HG02623 (cell line): Measurements from ENCODE around the gene POLQ.
"Not testable (repeated sequence)": the region's sequence is repeated elsewhere in the genome, so short reads cannot be mapped to it uniquely, and the experiment has no call there.

Experiments
- ATAC-seq: cut with Tn5 transposase; IDR thresholded peaks from one replicate; pipeline ENCODE4 v1.9.1; 2021; ENCODE audit warnings: moderate library complexity; ENCODE audit not compliant: unreplicated experiment

The POLQ gene

DNA sequence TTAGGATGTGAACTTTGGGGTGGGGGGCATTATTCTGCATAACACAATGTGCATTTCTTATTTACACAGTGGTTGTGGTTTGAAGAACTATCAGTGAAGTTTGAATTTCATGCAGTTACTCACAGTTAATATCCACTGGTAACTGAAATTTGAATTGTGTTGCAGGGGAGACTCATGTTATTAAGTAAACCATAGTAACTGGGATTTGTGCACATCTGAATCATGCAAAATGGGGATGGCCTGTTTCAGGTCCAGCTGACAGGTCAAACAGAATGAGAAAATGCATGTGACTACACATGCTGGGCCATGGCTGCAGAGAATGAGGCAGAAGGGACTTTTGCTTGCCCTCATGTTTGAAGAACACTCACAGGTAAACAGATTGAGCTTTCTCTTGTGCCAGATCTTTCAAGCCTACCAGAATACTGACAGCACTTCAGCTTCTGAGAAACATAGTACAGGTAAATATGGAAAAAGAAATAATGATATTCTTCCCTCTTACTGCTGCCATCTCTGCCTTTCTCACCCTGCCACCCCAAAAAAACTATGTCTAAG, 115.0 kb downstream of the POLQ start:
- no peak for ATAC-seq

DNA sequence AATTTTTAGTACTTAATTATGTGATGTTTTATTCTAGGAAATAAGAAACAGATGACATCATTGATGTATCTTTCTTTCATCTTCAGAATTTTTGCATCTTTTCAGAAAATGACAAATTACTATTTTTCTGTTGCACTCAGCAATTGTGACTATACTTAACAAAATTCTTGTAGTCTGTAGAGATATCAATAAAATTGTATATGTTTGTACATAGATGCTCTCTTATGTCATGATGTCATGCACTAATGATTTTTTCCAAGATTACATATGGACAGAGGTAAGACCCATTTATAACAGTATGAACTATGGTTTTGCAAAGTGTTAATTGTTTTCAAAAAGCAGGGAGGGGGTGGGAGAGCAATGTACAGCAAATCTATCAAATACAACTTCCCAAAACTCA, 121.2 kb downstream of the POLQ start:
- no peak for ATAC-seq

DNA sequence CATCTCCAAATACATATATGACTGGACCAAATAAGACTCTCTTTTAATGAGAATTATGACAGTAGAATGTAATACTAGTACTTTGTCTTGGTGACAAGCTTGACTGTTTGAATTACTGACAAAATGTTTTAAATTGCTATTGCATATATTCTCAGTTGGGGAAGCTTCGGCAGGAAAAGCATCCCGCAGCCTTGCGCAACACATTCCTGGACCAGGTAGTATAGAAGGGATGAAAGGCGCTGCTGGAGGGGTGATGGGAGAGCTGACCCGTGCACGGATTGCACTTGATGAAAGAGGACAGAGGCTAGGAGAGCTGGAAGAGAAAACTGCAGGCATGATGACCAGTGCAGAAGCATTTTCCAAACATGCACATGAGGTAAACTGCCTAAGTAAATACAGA, 127.6 kb downstream of the POLQ start:
- ATAC-seq = no peak

DNA sequence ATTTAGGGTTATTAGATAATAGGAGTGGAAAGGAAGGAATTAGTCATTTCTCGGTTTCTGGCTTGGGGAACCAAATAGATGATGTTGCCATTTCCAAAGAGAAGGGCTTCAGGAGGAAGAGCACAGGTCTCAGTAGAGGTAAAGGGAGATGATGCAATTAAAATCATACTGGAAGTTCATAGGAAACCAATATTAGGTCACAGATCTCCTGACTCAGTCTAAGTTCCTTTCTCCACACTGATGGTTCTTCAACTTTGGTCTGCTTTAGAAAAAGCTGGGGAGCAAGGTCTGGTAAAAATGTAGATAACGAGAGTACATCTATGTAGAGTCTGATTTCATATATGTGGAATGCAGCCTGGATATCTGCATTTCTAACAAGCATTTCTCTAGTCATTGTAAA, 130.9 kb downstream of the POLQ start:
- ATAC-seq = no peak

DNA sequence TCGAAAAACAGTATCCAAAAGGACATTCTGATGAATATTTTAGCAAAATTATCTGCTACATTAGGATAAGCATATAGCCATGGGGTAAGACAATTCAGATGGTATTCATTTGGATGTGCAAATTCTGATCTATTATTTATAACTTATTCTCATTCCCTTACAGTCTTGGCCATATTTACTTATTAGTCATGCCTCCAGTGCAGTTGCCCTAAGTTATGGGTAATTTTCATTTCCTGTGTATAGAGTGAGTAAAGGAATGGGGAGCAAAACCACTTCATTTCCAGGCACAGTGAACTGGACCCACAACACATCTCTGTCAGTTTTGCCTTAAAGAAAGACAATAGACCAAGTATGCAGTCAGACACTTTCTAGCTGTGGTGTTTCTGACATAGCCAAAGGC, 134.3 kb downstream of the POLQ start:
- no peak for ATAC-seq

DNA sequence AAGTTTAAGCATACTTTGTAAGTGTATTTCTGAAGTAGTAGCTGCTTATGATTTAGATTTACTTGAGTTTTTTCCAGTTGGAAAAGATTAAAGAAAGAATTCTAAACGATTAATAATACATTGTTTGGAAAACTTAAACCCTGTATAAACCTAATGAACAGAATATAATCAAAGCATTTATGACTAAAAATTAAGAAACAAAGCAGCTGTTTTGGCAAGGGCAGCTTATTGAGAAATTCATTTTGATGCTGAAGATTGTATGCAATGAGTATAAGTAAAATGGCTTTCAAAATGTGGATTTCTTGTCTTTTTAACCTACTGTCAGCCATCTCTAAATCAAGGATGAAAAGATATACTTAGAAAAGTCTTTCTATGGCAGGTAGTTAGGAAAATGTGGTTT, 140.2 kb downstream of the POLQ start:
- ATAC-seq = no peak

DNA sequence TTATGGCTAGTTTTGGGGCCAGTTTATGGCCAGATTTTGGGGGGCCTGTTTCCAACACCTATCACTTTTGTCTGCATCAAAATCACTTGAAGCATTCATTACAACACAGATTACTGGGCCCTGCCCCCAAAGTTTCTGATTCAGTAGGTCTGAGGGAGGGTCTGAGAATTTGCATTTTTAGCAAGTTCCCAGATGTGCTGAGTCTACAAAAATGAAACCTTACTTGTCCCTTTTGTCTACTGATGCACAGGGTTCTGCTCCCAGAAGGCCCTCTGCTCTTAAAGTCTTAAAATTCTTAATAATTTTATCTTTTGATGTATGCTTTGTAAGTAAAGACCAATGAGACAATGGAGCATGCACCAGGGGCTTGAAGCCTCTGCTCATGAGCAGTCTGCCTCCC, 146.0 kb downstream of the POLQ start:
- no peak for ATAC-seq

DNA sequence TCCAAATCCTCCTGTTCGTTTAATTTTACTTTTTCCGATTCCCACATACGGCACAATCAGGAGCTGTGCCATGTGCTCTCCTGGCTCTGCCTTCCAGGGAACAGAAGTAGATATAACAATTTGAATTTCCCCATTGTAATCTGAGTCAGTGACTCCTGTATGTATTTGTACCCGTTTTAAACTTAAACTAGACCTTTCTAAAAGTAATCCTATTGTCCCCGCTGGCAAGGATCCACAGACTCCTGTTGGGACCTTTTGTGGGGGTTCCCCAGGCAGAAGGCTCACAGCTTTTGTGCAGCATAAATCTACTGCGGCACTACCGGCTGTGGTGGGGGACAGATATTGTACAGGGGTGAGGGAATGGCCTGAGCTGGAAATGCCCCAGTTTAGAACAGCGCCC, 147.7 kb downstream of the POLQ start:
- ATAC-seq = not testable (repeated sequence)

DNA sequence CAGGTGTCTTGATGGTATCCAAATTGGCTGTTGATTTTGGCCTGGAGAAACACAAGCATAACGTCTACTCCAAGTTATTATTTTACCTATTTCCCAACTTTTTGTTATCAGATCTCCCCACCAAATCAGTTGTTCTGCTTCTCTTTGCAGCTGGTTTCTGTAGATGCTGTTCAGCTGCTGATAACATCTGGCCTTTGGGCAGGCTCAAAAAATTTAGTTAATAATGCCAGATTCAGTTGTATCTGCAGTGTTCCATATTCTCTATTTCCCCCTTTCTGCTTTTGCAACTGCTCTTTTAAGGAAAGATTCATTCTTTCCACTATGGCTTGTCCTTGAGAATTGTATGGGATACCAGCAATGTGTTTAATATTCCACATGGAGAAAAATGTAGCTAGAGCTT, 149.8 kb downstream of the POLQ start:
- not testable (repeated sequence) for ATAC-seq

DNA sequence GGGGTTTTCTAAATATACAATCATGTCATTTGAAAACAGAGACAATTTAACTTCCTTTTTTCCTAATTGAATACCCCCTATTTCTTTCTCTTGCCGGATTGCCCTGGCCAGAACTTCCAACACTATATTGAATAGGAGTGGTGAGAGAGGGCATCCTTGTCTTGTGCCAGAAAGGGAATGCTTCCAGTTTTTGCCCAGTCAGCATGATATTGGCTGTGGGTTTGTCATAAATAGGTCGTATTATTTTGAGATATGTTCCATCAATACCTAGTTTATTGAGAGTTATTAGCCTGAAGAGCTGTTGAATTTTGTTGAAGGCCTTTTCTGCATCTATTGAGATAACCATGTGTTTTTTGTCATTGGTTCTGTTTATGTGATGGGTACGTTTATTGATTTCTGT, 157.5 kb downstream of the POLQ start:
- not testable (repeated sequence) for ATAC-seq
